Measurements from ENCODE around the gene CHRNA9. TPM values are rescaled to one million over a fixed set of nuclear protein-coding genes. Genes with fewer than 3 reads are reported as not detected.
"Not testable (repeated sequence)": the region's sequence is repeated elsewhere in the genome, so short reads cannot be mapped to it uniquely, and the experiment has no call there.

The CHRNA9 gene
- total RNA-seq, 1 donor, result 0.27 TPM

DNA sequence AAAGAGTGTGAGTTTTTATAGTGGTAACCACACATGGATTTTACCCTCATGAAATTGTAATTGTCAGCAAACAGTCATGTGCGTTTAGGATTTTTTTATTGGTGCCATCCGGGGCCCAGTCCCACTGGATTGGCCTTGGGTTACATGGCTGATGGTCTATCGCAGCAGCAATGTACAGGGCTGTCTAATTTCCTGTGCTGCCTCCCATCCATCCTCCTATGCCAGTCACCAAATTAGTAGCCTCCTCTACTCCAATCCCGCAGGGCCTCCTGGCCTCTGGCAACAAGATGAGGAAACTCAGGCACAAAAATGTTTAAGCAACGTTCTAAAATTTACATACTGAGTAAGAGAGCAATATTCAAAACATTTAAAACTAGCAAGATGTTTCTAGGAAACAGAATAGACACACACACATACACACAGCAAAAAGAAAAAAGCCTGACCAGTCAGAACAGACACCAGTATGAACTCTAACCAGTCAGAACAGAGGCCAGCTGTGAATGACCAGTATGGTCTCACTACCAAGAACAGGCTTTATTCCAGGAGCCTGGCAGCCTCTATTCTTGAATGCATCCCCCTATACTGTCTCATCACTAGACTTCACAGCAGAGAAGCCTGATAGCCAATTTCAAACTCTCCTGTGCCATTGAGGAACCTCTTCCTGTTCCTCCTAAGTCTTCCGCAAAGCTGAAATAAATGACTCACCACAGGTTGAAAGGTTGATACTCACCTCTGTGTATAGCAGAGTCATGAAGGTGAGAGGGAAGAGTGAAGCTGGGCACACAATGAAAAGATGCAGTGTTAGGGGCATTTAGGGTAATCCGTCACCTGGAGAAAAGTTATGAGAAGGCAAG lies 42.6 kb downstream of the CHRNA9 start:
- DNase-seq (ENCODE audit: low read depth in 2 of 3, low spot score in 2 of 3), result no peak

DNA sequence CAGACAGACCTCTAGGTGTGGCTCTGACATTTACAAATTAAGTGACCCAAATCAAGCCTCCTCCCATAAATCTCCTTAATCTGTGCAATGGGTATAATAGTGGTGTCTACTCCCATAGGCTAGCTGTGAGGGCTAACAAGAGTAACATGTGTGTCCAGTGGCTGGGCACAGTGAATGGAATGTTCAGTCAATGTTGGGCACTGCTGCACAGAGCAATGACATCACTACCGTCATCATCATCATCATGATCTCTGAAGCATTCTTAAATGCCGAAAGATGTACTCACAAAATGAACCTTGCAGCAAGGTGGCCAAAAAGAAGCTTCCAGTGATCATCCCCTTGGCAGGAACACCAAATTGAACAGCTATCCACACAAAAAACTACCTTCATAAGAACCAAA lies 43.5 kb downstream of the CHRNA9 start:
- DNase-seq (ENCODE audit: low read depth in 2 of 3, low spot score in 2 of 3), result no peak

GRCh38 chr4:40379248-40379647 lies 44.1 kb downstream of the CHRNA9 start:
- DNase-seq (ENCODE audit: low read depth in 2 of 3, low spot score in 2 of 3), result no peak

GRCh38 chr4:40380647-40381046 lies 45.5 kb downstream of the CHRNA9 start:
- DNase-seq (ENCODE audit: low read depth in 2 of 3, low spot score in 2 of 3), result no peak

GRCh38 chr4:40388239-40388638 lies 53.1 kb downstream of the CHRNA9 start:
- DNase-seq (ENCODE audit: low read depth in 2 of 3, low spot score in 2 of 3), result peak in 2 of 3 donors; percentile 19 to 54

DNA sequence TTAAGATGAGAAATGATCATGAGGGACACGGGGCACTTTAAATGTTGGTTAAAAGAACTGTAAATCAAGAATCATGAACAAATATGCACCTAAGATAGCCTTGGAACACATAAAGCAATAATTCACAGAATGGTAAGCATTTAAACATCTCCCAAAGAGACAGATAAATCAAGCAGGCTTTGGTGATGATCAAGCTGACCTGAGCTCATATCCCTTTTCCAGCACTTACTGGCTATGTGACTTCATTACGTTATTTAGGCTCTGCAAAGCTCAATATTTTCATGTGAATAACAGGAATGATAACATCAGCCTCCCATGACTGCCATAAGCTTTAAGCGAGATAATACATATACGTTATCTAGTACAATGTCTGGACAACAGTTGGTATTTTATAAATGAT lies 54.9 kb downstream of the CHRNA9 start:
- no peak for DNase-seq (ENCODE audit: low read depth in 2 of 3, low spot score in 2 of 3)

DNA sequence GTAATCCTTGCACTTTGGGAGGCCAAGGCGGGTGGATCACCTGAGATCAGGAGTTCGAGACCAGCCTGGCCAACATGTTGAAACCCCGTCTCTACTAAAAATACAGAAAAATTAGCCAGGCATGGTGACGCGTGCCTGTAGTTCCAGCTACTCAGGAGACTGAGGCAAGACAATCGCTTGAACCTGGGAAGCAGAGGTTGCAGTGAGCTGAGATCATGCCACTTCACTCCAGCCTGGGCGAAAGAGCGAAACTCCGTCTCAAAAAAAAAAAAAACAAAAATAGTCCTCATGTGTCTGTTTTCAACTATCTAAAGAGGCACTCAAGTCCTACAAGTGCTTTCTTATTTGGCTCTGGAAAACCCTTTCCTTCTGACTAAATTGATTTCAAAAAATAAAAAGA lies 57.1 kb downstream of the CHRNA9 start:
- not testable (repeated sequence) for DNase-seq (ENCODE audit: low read depth in 2 of 3, low spot score in 2 of 3)

DNA sequence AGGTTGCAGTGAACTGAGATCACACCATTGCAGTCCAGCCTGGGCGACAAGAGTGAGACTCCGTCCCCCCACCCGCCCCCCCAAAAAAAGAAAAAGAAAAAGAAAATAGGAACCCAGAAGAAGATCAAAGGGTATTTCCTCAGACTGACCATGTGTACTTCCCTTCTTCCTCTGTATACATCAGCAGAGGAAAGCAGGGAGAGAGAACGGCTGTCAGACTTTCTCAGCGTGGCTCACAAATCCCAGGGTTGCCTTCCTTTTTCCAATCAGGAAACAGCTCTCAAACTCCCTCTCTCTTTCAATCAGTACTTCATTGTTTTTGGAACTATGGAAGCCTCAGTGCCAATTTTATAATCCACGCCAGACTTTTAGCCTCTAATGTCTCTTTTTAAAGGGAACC lies 59.1 kb downstream of the CHRNA9 start:
- DNase-seq (ENCODE audit: low read depth in 2 of 3, low spot score in 2 of 3), result no peak

GRCh38 chr4:40395166-40395900 lies 60.2 kb downstream of the CHRNA9 start:
- DNase-seq (ENCODE audit: low read depth in 2 of 3, low spot score in 2 of 3), result no peak

DNA sequence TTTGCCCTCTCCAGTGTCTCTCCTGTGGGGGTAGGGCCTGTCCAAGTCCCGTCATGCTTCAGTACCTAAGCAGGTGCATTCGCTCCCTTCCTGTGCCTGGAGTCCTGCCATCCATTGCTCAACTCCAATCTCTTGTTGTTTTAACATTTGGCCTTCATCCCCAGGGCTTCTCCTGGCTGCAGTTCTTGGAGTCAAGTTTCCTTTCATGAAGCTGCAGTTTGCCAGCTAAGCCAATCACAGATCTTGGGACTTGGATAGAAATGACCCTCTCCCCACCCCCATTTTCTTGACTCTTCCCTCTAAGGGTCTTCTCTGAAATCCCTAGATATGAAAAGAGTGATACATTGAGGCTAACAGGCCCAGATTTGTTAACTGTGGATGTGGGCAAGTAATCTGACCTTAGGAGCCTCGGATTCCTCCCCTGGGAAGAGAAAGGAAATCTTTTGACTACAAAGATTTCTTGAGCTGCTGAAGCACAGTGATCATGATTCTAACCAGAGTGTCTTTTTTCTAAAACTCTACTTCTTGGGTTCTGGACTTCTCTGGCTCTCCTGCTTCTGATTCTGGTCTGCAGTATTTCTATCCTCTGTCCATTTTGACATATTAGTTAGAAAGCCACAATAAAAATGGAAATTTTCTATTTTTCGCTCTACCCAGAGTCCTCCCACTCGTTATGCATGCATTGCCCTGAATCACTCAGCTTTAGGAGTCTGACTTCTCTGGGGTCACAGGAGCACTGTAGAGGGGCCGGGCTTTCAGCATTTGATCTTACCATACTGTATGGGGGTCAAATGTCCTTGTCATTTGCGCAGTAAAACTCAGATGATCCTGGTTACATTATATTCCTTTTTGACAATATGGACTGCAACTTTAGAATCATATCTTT lies 61.0 kb downstream of the CHRNA9 start:
- DNase-seq (ENCODE audit: low read depth in 2 of 3, low spot score in 2 of 3), result no peak

GRCh38 chr4:40399578-40399977 lies 64.4 kb downstream of the CHRNA9 start:
- DNase-seq (ENCODE audit: low read depth in 2 of 3, low spot score in 2 of 3), result no peak

- DNase-seq (ENCODE audit: low read depth in 2 of 3, low spot score in 2 of 3), result no peak
These were observed 66.0 kb downstream of the CHRNA9 start for GRCh38 chr4:40401096-40401495.

DNA sequence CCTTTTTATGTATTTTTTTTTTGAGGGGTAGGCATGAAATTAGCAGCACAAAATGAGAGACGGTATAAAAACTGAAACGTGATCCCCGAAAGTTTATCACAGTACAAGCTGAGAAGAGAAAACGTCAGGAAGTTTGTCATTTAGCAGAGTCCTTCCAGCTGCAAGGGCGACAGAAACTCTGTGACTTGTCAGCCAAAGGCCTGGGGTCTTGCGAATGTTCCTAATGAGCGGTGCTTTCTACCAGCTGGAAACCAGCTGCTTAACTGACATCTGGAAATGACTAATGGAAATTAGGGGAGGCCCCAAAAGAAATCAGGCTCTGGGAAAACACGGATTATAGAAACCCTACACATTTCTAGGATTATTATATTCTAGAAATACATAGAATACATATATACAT lies 66.5 kb downstream of the CHRNA9 start:
- no peak for DNase-seq (ENCODE audit: low read depth in 2 of 3, low spot score in 2 of 3)

- DNase-seq (ENCODE audit: low read depth in 2 of 3, low spot score in 2 of 3), result no peak
These were observed 67.4 kb downstream of the CHRNA9 start for GRCh38 chr4:40402556-40402955.

- DNase-seq (ENCODE audit: low read depth in 2 of 3, low spot score in 2 of 3), result no peak
These were observed 67.9 kb downstream of the CHRNA9 start for GRCh38 chr4:40403081-40403480.

Small RNA genes lying within 50 kb of the gene (small RNA-seq; reads per million reads assigned to genes)
- not detected for gene RNU7-74P

Other genes starting within 250 kb of the CHRNA9 start
- gene RHOH, start 138.3 kb upstream of the CHRNA9 start, total RNA-seq, result 96.4 TPM